Osteoblast (primary cell): ENCODE measurements around the gene TELO2. TPM values are rescaled to one million over a fixed set of nuclear protein-coding genes. Genes with fewer than 3 reads are reported as not detected.
A peak's percentile ranks its signal among the peaks of the same experiment; 100 is the strongest.

Source experiments
- DNase-seq: peaks from one replicate; pipeline ENCODE4 v3.0.0; 2011; ENCODE audit warnings: low spot score, mixed read lengths; ENCODE audit not compliant: insufficient read length; ENCODE audit errors: missing footprints
- H2AFZ ChIP-seq: 2 replicates; pipeline ENCODE4 v1.6.0; 2011; ENCODE audit warnings: mild to moderate bottlenecking, low read length
- H3K27ac ChIP-seq: 2 replicates; pipeline ENCODE4 v1.5.1; 2011; ENCODE audit warnings: mild to moderate bottlenecking, low read depth, low read length, moderate library complexity
- H3K27me3 ChIP-seq: 2 replicates; pipeline ENCODE4 v1.6.0; 2012; ENCODE audit warnings: mild to moderate bottlenecking, control low read depth, inconsistent platforms, low read length, moderate library complexity; ENCODE audit not compliant: insufficient read depth
- H3K36me3 ChIP-seq: 2 replicates; pipeline ENCODE4 v1.5.1; 2011; ENCODE audit warnings: mild to moderate bottlenecking, low read length, control low read depth, moderate library complexity; ENCODE audit not compliant: insufficient read depth
- H3K4me1 ChIP-seq: 2 replicates; pipeline ENCODE4 v1.5.1; 2011; ENCODE audit warnings: mild to moderate bottlenecking, low read length, control low read depth, moderate library complexity; ENCODE audit not compliant: insufficient read depth
- H3K4me2 ChIP-seq: 2 replicates; pipeline ENCODE4 v1.6.0; 2011; ENCODE audit warnings: mild to moderate bottlenecking, low read length; ENCODE audit not compliant: insufficient read depth
- H3K4me3 ChIP-seq: fragments of 200-600 bp; sonication (generic); 3 replicates; pipeline ENCODE4 v1.5.1; 2012; ENCODE audit warnings: mild to moderate bottlenecking, low read length, inconsistent platforms; ENCODE audit not compliant: insufficient read depth
- H3K79me2 ChIP-seq: 2 replicates; pipeline ENCODE4 v1.6.0; 2012; ENCODE audit warnings: mild to moderate bottlenecking, low read length, control low read depth, inconsistent platforms; ENCODE audit not compliant: insufficient read depth
- H3K9me3 ChIP-seq: 2 replicates; pipeline ENCODE4 v1.5.1; 2011; ENCODE audit warnings: low read depth, low read length, control low read depth
- H4K20me1 ChIP-seq: 2 replicates; pipeline ENCODE4 v1.6.0; 2012; ENCODE audit warnings: mild to moderate bottlenecking, low read length, control low read depth; ENCODE audit not compliant: insufficient read depth
- CTCF ChIP-seq: IDR thresholded peaks from 2 replicates; pipeline ENCODE4 v1.5.1; 2011; ENCODE audit warnings: mild to moderate bottlenecking, low read depth, low read length, moderate library complexity; ENCODE audit errors: extremely low read depth
- total RNA-seq: library from RNA; depleted of rRNA; stranded (reverse); fragments of >200 nt; gene quantifications from 2 replicates; pipeline ENCODE4 v1.2.3, GENCODE V29; 2012

TELO2 gene
- total RNA-seq, 1 donor: 18.1 TPM

GRCh38 chr16:1538804-1539520 is 45.8 kb downstream of the TELO2 start:
- Histone ChIP-seq H3K4me3 (no peak overlapping the region), H3K36me3 (peaks cover 18% of the 10 kb centered on the region), H3K4me2 (no peak overlapping the region), H3K27ac (no peak overlapping the region), H2AFZ (no peak overlapping the region), H3K9me3 (no peaks in the 10 kb centered on the region), H3K4me1 (peaks cover 21% of the 10 kb centered on the region), H4K20me1 (peaks cover 24% of the 10 kb centered on the region), H3K27me3 (no peaks in the 10 kb centered on the region), H3K79me2 (peaks cover 41% of the 10 kb centered on the region)
- no peak for TF ChIP-seq CTCF
- peak; percentile 85 for DNase-seq

- Histone ChIP-seq H3K9me3 (no peaks in the 10 kb centered on the region), H3K27me3 (no peaks in the 10 kb centered on the region), H3K4me1 (peaks cover 14% of the 10 kb centered on the region), H3K27ac (no peak overlapping the region), H3K79me2 (peaks cover 31% of the 10 kb centered on the region), H3K4me3 (no peak overlapping the region), H4K20me1 (peaks cover 24% of the 10 kb centered on the region), H2AFZ (no peak overlapping the region), H3K36me3 (peaks cover 18% of the 10 kb centered on the region), H3K4me2 (no peak overlapping the region)
- no peak for TF ChIP-seq CTCF
- DNase-seq: no peak
Observed at GRCh38 chr16:1539720-1540555, 46.8 kb downstream of the TELO2 start.

- Histone ChIP-seq H2AFZ (no peak overlapping the region), H4K20me1 (peaks cover 19% of the 10 kb centered on the region), H3K36me3 (peaks cover 18% of the 10 kb centered on the region), H3K79me2 (peaks cover 30% of the 10 kb centered on the region), H3K4me2 (no peak overlapping the region), H3K9me3 (no peaks in the 10 kb centered on the region), H3K27ac (no peak overlapping the region), H3K27me3 (no peaks in the 10 kb centered on the region), H3K4me1 (peaks cover 11% of the 10 kb centered on the region), H3K4me3 (no peak overlapping the region)
- no peak for DNase-seq
- no peak for TF ChIP-seq CTCF
Observed at GRCh38 chr16:1540556-1540855, 47.3 kb downstream of the TELO2 start.
